Measurements from ENCODE around the gene ABR. TPM values are rescaled to one million over a fixed set of nuclear protein-coding genes. Genes with fewer than 3 reads are reported as not detected.

ABR gene
- total and polyA plus RNA-seq, 8 donors = 59.0 to 187 (median 80.5) TPM

GRCh38 chr17:969811-970355 is 209.9 kb downstream of the ABR start:
- H3K27me3 ChIP-seq = peaks cover 0 to 15% of the 10 kb centered on the region in 2 donors
- no peaks in the 10 kb centered on the region for H3K9me3 ChIP-seq
- no peaks in the 10 kb centered on the region for H3K36me3 ChIP-seq
- no peak for TF ChIP-seq CTCF (IDR thresholded peaks at IDR 0.05)
- no peak overlapping the region for H3K27ac ChIP-seq
- no peak overlapping the region for H3K4me3 ChIP-seq
- intact Hi-C loops (cut with DNase I) = loop anchor here in 1 of 2 donors (10.0 kb wide), 1 partner anchor 65 kb away; no protein-coding TSS in a partner anchor
- no peaks in the 10 kb centered on the region for H3K4me1 ChIP-seq
- DNase-seq (no peak), ATAC-seq (peak; percentile 56)

GRCh38 chr17:968812-969730 is 210.7 kb downstream of the ABR start:
- no peaks in the 10 kb centered on the region for H3K4me1 ChIP-seq
- intact Hi-C loops (cut with DNase I) = no loop called here
- H3K36me3 ChIP-seq = no peaks in the 10 kb centered on the region
- H3K27me3 ChIP-seq = peaks cover 0 to 15% of the 10 kb centered on the region in 2 donors
- no peaks in the 10 kb centered on the region for H3K9me3 ChIP-seq
- no peak overlapping the region for H3K4me3 ChIP-seq
- no peak for TF ChIP-seq CTCF (IDR thresholded peaks at IDR 0.05)
- H3K27ac ChIP-seq = no peak overlapping the region
- ATAC-seq (peak; percentile 54), DNase-seq (no peak)

- peaks cover 0 to 15% of the 10 kb centered on the region in 2 donors for H3K27me3 ChIP-seq
- no peak overlapping the region for H3K4me3 ChIP-seq
- ATAC-seq = no peak
- no peak for DNase-seq
- TF ChIP-seq CTCF (IDR thresholded peaks at IDR 0.05) = no peak
- H3K9me3 ChIP-seq = no peaks in the 10 kb centered on the region
- no peak overlapping the region for H3K27ac ChIP-seq
- no peaks in the 10 kb centered on the region for H3K36me3 ChIP-seq
- no peaks in the 10 kb centered on the region for H3K4me1 ChIP-seq
- intact Hi-C loops (cut with DNase I) = no loop called here
Measured at GRCh38 chr17:967122-967521, 212.7 kb downstream of the ABR start.

GRCh38 chr17:965311-965989 is 214.3 kb downstream of the ABR start:
- intact Hi-C loops (cut with DNase I) = no loop called here
- Histone ChIP-seq H3K36me3 (no peaks in the 10 kb centered on the region), H3K27me3 (peaks cover 0 to 9% of the 10 kb centered on the region in 2 donors), H3K4me3 (no peak overlapping the region), H3K9me3 (no peaks in the 10 kb centered on the region), H3K27ac (no peak overlapping the region), H3K4me1 (no peaks in the 10 kb centered on the region)
- no peak for ATAC-seq
- TF ChIP-seq CTCF (IDR thresholded peaks at IDR 0.05) = no peak
- no peak for DNase-seq

GRCh38 chr17:964876-965275 is 214.9 kb downstream of the ABR start:
- Histone ChIP-seq H3K9me3 (no peaks in the 10 kb centered on the region), H3K36me3 (no peaks in the 10 kb centered on the region), H3K4me1 (no peaks in the 10 kb centered on the region), H3K27ac (no peak overlapping the region), H3K4me3 (no peak overlapping the region), H3K27me3 (peaks cover 0 to 5% of the 10 kb centered on the region in 2 donors)
- TF ChIP-seq CTCF (IDR thresholded peaks at IDR 0.05) = no peak
- ATAC-seq (no peak), DNase-seq (peak in 1 of 4 donors; percentile 48)
- intact Hi-C loops (cut with DNase I) = no loop called here
